Stimulated activated CD8-positive, alpha-beta memory T cell treated with anti-CD3 and anti-CD28 coated beads, Interleukin-15, amount 100 ng/mL, for 1 hour (primary cell): ENCODE measurements around the gene CLASP1.
"Not testable (repeated sequence)": the region's sequence is repeated elsewhere in the genome, so short reads cannot be mapped to it uniquely, and the experiment has no call there.

ENCODE experiments used
- DNase-seq: peaks from one replicate; pipeline ENCODE4 v3.0.0-alpha.2; 2020; ENCODE audit warnings: low read depth

The CLASP1 gene

DNA sequence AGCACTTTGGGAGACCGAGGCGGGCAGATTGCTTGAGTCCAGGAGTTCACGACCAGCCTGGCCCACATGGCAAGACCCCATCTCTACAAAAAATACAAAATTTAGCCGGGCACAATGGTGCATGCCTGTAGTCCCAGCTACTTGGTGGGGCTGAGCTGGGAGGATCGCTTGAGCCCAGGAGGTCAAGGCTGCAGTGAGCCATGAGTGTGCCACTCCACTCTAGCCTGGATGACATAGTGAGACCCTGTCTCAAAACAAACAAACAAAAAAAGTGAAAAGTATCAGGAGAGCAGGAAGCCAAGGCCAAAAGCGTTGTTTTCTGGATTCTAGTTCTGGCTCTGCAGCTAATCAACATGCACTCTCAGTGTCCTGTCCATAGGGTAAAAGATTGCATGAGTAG is 10.7 kb upstream of the CLASP1 start:
- DNase-seq, result no peak

DNA sequence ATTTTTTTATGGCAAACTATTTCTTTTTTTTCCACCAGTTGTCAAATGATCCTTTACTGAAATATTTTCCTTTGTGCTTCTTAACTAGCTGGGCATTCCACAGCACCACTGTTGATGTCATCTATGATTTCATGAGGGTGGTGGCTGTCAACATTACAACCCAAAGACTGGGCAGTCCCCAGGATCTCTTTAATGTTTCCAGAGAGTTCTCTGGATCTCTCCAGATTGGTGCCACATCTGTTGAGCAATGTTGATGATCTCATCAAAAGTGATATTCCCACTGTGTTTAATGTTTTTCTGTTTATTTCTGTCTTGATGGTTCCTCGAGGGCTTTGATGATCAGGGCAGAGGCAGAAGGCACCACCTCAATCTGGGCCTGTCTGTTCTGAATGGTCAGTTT is 9.1 kb upstream of the CLASP1 start:
- DNase-seq, result not testable (repeated sequence)

GRCh38 chr2:121653035-121653434 is 3.8 kb upstream of the CLASP1 start:
- no peak for DNase-seq

DNA sequence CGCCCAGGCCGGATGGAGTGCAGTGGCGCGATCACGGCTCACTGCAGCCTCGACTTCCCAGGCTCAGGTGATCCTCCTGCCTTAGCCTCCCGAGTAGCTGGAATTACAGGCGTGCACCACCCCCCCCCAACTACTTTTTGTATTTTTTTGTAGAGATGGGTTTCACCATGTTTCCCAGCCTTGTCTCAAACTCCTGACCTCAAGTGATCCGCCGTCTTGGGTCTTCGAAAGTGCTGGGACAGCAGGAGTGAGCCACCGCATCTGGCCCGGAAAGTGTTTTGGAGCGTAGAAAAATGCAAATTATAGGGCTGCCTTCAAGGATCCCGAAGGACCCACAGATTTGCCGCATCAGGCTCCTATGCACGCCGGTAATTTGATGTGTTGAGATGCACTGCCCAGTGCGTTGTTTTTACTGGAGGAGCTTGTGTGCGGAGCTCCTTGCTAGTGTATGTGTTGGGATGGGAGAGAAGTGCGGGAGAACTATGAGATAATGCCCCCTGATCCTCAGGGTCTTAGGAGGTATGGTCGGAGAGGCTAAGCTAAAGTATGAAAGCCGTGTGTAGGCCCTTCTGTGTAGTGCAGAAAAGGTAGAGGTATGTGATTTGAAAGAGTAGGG is 1.2 kb upstream of the CLASP1 start:
- no peak for DNase-seq

- peak; percentile 89 for DNase-seq
Observed at GRCh38 chr2:121649596-121650314, 493 bp upstream of the CLASP1 start.

DNA sequence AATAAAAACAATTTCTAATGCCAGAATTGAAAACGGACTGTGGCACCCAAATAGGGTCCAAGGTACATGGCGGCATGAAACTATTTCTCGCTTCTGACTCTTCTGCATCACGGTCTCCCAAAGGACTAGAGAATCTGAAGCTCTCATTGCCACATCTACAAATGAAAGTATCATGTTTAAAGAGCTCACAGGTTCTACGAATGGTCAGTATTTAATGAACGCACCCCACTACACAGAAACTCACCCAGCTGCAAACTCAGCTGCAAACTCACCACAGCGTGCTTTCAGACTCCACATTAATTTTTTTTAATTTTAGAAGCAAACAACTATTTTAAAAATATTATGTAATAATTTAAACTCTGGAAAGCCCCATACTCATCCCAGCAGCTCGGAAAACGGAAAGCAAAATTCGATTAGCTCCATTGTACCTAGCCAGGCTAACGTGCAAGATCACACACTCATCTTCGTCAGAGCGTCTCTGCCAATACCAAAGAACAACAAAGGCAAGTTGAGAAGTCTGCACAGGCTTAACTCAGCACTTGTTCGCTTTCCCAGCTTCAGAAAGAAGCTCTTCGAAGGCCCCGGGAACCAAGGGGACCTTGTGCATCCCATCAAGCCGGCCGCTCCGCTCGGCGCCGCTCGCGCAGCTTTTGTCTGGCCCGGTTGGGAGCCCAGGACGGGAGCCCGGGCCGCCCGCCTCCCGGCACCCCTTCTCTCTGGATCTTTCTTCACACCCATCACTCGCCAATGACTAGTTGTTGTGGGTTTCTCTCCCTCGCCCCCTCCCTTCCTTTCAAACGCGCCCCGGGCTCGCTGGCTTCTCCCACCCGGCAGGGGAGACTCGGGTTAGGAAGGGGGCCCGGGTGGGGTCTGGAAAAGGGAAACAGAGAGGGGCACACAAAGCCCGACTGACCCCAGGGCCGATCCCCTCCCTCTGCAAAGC is 785 bp downstream of the CLASP1 start:
- no peak for DNase-seq

- DNase-seq, result no peak
Observed at GRCh38 chr2:121647396-121647795, 1.9 kb downstream of the CLASP1 start.

- no peak for DNase-seq
Observed at GRCh38 chr2:121644715-121645114, 4.5 kb downstream of the CLASP1 start.

- no peak for DNase-seq
Observed at GRCh38 chr2:121643877-121644276, 5.4 kb downstream of the CLASP1 start.

GRCh38 chr2:121640380-121641316 is 8.6 kb downstream of the CLASP1 start:
- no peak for DNase-seq

GRCh38 chr2:121639846-121640245 is 9.4 kb downstream of the CLASP1 start:
- not testable (repeated sequence) for DNase-seq

DNA sequence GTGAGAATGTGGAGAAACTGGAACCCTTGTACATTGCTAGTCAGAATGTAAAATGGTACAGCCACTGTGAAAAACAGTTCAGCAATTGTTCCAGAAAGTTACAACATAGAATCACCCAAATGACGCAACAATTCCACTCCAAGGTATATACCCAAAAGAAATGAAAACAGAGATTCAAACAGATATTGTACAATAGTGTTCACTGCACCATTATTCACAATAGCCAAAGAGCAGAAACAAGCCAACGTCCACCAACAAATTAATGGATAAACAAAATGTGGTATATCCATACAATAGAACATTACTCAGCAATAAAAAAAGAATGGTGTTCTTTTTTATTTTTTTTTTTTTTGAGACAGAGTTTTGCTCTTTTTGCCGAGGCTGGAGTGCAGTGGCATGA is 10.9 kb downstream of the CLASP1 start:
- no peak for DNase-seq

DNA sequence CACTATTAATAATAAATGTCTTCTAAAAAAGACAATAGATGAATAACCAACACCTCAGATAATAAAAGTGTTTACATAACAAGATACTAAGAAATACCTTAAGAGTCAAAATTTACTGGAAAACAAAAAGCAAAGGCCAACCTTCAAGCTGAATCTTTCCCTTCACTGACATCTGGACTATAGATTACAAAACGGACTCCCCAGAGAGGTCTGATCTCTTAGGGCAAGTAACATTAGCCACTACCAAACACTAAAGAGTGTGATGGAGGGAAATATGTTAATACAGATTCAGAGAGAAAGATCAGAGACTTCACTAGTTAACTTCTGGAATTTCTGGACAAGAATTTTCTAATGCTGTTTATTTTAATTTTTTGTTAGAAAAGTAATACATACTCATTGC is 13.9 kb downstream of the CLASP1 start:
- no peak for DNase-seq

GRCh38 chr2:121634354-121635307 is 14.6 kb downstream of the CLASP1 start:
- DNase-seq, result no peak

DNA sequence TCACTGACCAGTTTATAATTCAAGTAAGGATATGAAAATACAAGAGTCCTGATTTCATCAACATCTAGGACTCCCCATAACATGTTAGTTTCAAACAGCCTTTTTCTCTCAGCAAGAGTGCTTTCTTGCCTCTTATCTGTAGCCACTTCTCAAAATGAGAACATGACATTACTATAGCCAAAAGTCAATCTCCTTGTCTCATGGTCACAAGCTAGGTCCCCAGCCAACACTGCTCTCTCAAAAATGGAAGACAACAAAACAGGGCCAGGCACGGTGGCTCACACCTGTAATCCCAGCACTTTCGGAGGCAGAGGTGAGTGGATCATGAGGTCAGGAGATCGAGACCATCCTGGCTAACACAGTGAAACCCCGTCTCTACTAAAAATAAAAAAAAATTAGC is 15.8 kb downstream of the CLASP1 start:
- no peak for DNase-seq

GRCh38 chr2:121627525-121628050 is 21.7 kb downstream of the CLASP1 start:
- no peak for DNase-seq

DNA sequence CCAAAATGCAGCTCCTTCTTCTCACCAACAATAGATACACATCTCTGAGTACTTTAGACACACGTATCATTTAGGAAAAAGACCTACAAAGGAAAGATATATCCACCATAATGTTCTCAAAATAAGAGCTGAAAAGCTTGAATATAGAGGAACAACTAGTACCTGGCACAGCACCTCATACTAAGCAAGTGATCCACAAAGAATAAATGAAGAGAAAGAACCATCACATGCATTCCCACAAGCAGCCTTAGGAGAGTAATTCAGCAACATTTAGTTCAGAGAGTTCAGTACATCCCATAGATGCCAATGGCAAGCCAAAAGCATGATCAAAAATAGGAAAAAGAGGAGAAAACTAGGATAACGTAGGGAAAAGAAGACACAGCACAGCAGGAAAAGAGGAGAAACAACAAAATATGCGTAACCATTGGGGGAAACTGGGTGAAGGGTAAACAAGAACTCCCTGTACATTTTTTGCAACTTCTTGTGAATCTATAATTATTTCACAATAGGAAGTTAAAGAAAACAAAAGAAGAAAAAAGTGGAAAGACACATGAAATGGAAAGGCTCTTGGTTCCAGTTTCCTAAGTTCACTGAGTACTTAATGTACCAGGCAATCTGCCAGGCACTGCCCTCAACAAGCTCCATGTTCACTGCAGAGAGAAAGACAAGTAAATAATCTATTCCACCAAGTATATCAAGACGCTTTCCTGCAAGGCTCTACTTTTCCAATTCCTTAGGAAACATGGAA is 22.3 kb downstream of the CLASP1 start:
- DNase-seq, result no peak

GRCh38 chr2:121625953-121626352 is 23.3 kb downstream of the CLASP1 start:
- DNase-seq, result no peak

DNA sequence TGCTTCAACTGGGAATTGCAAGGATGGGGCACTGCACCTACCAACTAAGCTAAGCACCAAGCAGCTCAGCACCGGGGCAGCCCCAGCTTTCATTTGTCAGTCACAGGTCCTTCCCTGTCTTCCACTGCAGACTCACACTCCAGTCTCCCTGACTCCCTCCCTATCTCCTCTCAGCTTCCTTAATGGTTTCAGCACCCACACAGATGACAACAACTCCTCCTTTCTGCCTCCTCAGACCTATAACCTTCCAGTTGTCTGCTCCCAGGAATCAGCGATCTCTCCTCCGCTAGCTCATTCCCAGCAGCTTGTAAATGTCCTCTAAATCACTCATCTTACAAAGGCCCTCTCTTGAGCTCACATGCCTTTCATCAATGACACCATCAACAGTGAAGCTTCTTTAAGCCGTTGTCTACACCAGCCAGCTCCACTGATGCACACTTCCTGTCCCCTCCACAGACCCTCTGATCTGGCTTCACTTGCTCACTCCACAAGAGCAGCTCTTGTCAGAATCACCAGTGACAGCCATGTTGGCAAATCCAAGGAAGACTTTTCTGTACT is 32.1 kb downstream of the CLASP1 start:
- DNase-seq, result no peak
